Measurements from ENCODE around the gene BTNL3. TPM values are rescaled to one million over a fixed set of nuclear protein-coding genes. Genes with fewer than 3 reads are reported as not detected.

Gene BTNL3
- total and polyA plus RNA-seq, 2 experiments from 2014 or later, result 21.2 to 31.3 TPM

GRCh38 chr5:181053488-181054121, 65.0 kb downstream of the BTNL3 start:
- Histone ChIP-seq H3K9me3 (ENCODE audit: low read depth) (no peaks in the 10 kb centered on the region), H4K20me1 (ENCODE audit: insufficient read depth, poor library complexity, severe bottlenecking) (no peaks in the 10 kb centered on the region), H3K79me2 (no peaks in the 10 kb centered on the region), H2AFZ (peak overlapping the region; percentile 84), H3K9me2 (replicated peaks; ENCODE audit: insufficient read depth) (no peaks in the 10 kb centered on the region), H3K36me3 (replicated peaks; ENCODE audit: insufficient read depth, low read depth) (no peaks in the 10 kb centered on the region), H3K4me2 (peak overlapping the region; percentile 97), H3K4me3 (peak overlapping the region; percentile 79), H3K27ac (no peak overlapping the region), H3K27me3 (peaks cover 95% of the 10 kb centered on the region), H3K4me1 (ENCODE audit: insufficient read depth) (no peaks in the 10 kb centered on the region)
- WGBS (ENCODE audit: low lambda C conversion rate, missing lambda C conversion rate), result 1% methylated on average over 45 of the region's 45 CpGs
- TF ChIP-seq EZH2phosphoT487 (IDR thresholded peaks at IDR 0.05; ENCODE audit: low read depth, severe bottlenecking, unreplicated experiment) (peak; percentile 31), EZH2 (IDR thresholded peaks at IDR 0.05; ENCODE audit: borderline replicate concordance) (peak; percentile 86), CTCF (IDR thresholded peaks at IDR 0.05; ENCODE audit: poor library complexity) (no peak)
- DNase-seq (ENCODE audit: low spot score), result no peak

GRCh38 chr5:181054138-181054537, 65.5 kb downstream of the BTNL3 start:
- Histone ChIP-seq H3K36me3 (replicated peaks; ENCODE audit: insufficient read depth, low read depth) (no peaks in the 10 kb centered on the region), H3K4me1 (ENCODE audit: insufficient read depth) (no peaks in the 10 kb centered on the region), H4K20me1 (ENCODE audit: insufficient read depth, poor library complexity, severe bottlenecking) (no peaks in the 10 kb centered on the region), H2AFZ (no peak overlapping the region), H3K4me3 (no peak overlapping the region), H3K9me3 (ENCODE audit: low read depth) (no peaks in the 10 kb centered on the region), H3K4me2 (peak overlapping the region; percentile 97), H3K9me2 (replicated peaks; ENCODE audit: insufficient read depth) (no peaks in the 10 kb centered on the region), H3K79me2 (no peaks in the 10 kb centered on the region), H3K27ac (no peak overlapping the region), H3K27me3 (peaks cover 98% of the 10 kb centered on the region)
- DNase-seq (ENCODE audit: low spot score), result no peak
- TF ChIP-seq EZH2phosphoT487 (IDR thresholded peaks at IDR 0.05; ENCODE audit: low read depth, severe bottlenecking, unreplicated experiment) (no peak), EZH2 (IDR thresholded peaks at IDR 0.05; ENCODE audit: borderline replicate concordance) (no peak), CTCF (IDR thresholded peaks at IDR 0.05; ENCODE audit: poor library complexity) (no peak)
- 15% methylated on average over 7 of the region's 7 CpGs for WGBS (ENCODE audit: low lambda C conversion rate, missing lambda C conversion rate)

GRCh38 chr5:181054871-181055459, 66.3 kb downstream of the BTNL3 start:
- H3K79me2 ChIP-seq, result no peaks in the 10 kb centered on the region
- H3K27ac ChIP-seq, result no peak overlapping the region
- H3K27me3 ChIP-seq, result peaks cover 98% of the 10 kb centered on the region
- H3K9me3 ChIP-seq (ENCODE audit: low read depth), result no peaks in the 10 kb centered on the region
- H3K4me3 ChIP-seq, result no peak overlapping the region
- no peak overlapping the region for H3K4me2 ChIP-seq
- WGBS (ENCODE audit: low lambda C conversion rate, missing lambda C conversion rate), result 32% methylated on average over 7 of the region's 7 CpGs
- H4K20me1 ChIP-seq (ENCODE audit: insufficient read depth, poor library complexity, severe bottlenecking), result no peaks in the 10 kb centered on the region
- H2AFZ ChIP-seq, result no peak overlapping the region
- no peaks in the 10 kb centered on the region for H3K36me3 ChIP-seq (replicated peaks; ENCODE audit: insufficient read depth, low read depth)
- H3K4me1 ChIP-seq (ENCODE audit: insufficient read depth), result no peaks in the 10 kb centered on the region
- no peaks in the 10 kb centered on the region for H3K9me2 ChIP-seq (replicated peaks; ENCODE audit: insufficient read depth)
- no peak for DNase-seq (ENCODE audit: low spot score)
- TF ChIP-seq EZH2 (IDR thresholded peaks at IDR 0.05; ENCODE audit: borderline replicate concordance) (no peak), EZH2phosphoT487 (IDR thresholded peaks at IDR 0.05; ENCODE audit: low read depth, severe bottlenecking, unreplicated experiment) (no peak), CTCF (IDR thresholded peaks at IDR 0.05; ENCODE audit: poor library complexity) (no peak)

Small RNA genes lying within 50 kb of the gene (microRNA-seq; reads per million reads assigned to microRNA genes)
- not detected for gene MIR8089

Small RNA genes lying within 50 kb of the gene (small RNA-seq; reads per million reads assigned to genes)
- gene MIR8089 (not detected), gene RNU6-1036P (not detected), gene RPS29P12 (not detected)

Other genes with a start within 250 kb of the BTNL3 start
- not detected in 2 replicates for gene OR2Y1, start 248.8 kb upstream of the BTNL3 start, total RNA-seq
- not detected in 2 replicates for gene OR2Y1, start 248.8 kb upstream of the BTNL3 start, polyA plus RNA-seq
- 137 and 152 TPM in 2 replicates for gene MGAT1, start 186.0 kb upstream of the BTNL3 start, total RNA-seq
- 149 and 151 TPM in 2 replicates for gene MGAT1, start 186.0 kb upstream of the BTNL3 start, polyA plus RNA-seq
- 30.0 and 31.7 TPM in 2 replicates for gene ZFP62, start 127.6 kb upstream of the BTNL3 start, total RNA-seq
- gene ZFP62, start 127.6 kb upstream of the BTNL3 start, polyA plus RNA-seq, result 13.5 and 18.0 TPM in 2 replicates
- 19.1 and 22.0 TPM in 2 replicates for gene BTNL8, start 89.7 kb upstream of the BTNL3 start, total RNA-seq
- gene BTNL8, start 89.7 kb upstream of the BTNL3 start, polyA plus RNA-seq, result 9.8 and 12.5 TPM in 2 replicates
- 0.27 and 1.0 TPM in 2 replicates for gene BTNL9, start 51.4 kb downstream of the BTNL3 start, total RNA-seq
- gene BTNL9, start 51.4 kb downstream of the BTNL3 start, polyA plus RNA-seq, result 0.11 and 1.4 TPM in 2 replicates
- gene OR2V1, start 142.3 kb downstream of the BTNL3 start, total RNA-seq, result not detected in 2 replicates
- not detected in 2 replicates for gene OR2V1, start 142.3 kb downstream of the BTNL3 start, polyA plus RNA-seq
- gene OR2V2, start 158.7 kb downstream of the BTNL3 start, total RNA-seq, result not detected in 2 replicates
- not detected in 2 replicates for gene OR2V2, start 158.7 kb downstream of the BTNL3 start, polyA plus RNA-seq
- not detected in 2 replicates for gene TRIM7, start 216.3 kb downstream of the BTNL3 start, total RNA-seq
- 0.35 TPM in 1 of 2 replicates, not detected in the other for gene TRIM7, start 216.3 kb downstream of the BTNL3 start, polyA plus RNA-seq
- gene TRIM41, start 234.4 kb downstream of the BTNL3 start, total RNA-seq, result 11.9 and 14.9 TPM in 2 replicates
- 1.7 and 2.0 TPM in 2 replicates for gene TRIM41, start 234.4 kb downstream of the BTNL3 start, polyA plus RNA-seq